ENCODE data around the gene KSR2.

GRCh38 chr12:117692512-117692911, 276.3 kb downstream of the KSR2 start:
- TF ChIP-seq POLR2A (IDR thresholded peaks at IDR 0.05) (no peak), CTCF (IDR thresholded peaks at IDR 0.05 in 4 of 5, conservative IDR thresholded peaks at IDR 0.05 in 1 of 5) (no peak)

All from gastrocnemius medialis (tissue), 4 donors.